GM23248 (cell line): ENCODE measurements around the gene CDK13. TPM values are rescaled to one million over a fixed set of nuclear protein-coding genes. Genes with fewer than 3 reads are reported as not detected.
"Not testable (repeated sequence)": the region's sequence is repeated elsewhere in the genome, so short reads cannot be mapped to it uniquely, and the experiment has no call there.

Experiments used
- DNase-seq: peaks from one replicate; pipeline ENCODE4 v3.0.0-alpha.2; 2015
- H2AFZ ChIP-seq: fragments of 200-600 bp; sonication (generic); 2 replicates; pipeline ENCODE4 v1.6.1; 2016; ENCODE audit warnings: antibody characterized with exemption
- H3F3A ChIP-seq: fragments of 200-600 bp; sonication (generic); 2 replicates; pipeline ENCODE4 v1.6.1; 2016; ENCODE audit warnings: mild to moderate bottlenecking, antibody characterized with exemption, mixed run types; ENCODE audit not compliant: insufficient read depth
- H3K27ac ChIP-seq: fragments of 200-600 bp; sonication (generic); 2 replicates; pipeline ENCODE4 v1.5.1; 2016; ENCODE audit warnings: mild to moderate bottlenecking
- H3K27me3 ChIP-seq: fragments of 200-600 bp; sonication (generic); replicated peaks from 2 replicates; pipeline ENCODE4 v1.6.1; 2016; ENCODE audit warnings: mild to moderate bottlenecking; ENCODE audit not compliant: insufficient read depth
- H3K36me3 ChIP-seq: fragments of 200-600 bp; sonication (generic); 2 replicates; pipeline ENCODE4 v1.6.1; 2016; ENCODE audit warnings: low read depth, mild to moderate bottlenecking
- H3K4me1 ChIP-seq: fragments of 200-600 bp; sonication (generic); 2 replicates; pipeline ENCODE4 v1.6.1; 2016; ENCODE audit warnings: mild to moderate bottlenecking; ENCODE audit not compliant: insufficient read depth
- H3K4me2 ChIP-seq: fragments of 200-600 bp; sonication (generic); one replicate; pipeline ENCODE4 v1.6.1; 2016; ENCODE audit warnings: mild to moderate bottlenecking; ENCODE audit not compliant: unreplicated experiment
- H3K4me3 ChIP-seq: fragments of 200-600 bp; sonication (generic); 2 replicates; pipeline ENCODE4 v1.5.1; 2016; ENCODE audit warnings: mild to moderate bottlenecking
- H3K79me2 ChIP-seq: fragments of 200-600 bp; sonication (generic); 2 replicates; pipeline ENCODE4 v1.6.1; 2016; ENCODE audit warnings: mild to moderate bottlenecking; ENCODE audit not compliant: insufficient read depth
- H3K9ac ChIP-seq: fragments of 200-600 bp; sonication (generic); 2 replicates; pipeline ENCODE4 v1.6.1; 2016; ENCODE audit warnings: mild to moderate bottlenecking
- H3K9me2 ChIP-seq: fragments of 200-600 bp; sonication (generic); 2 replicates; pipeline ENCODE4 v1.6.1; 2016; ENCODE audit warnings: mixed run types, mild to moderate bottlenecking, moderate library complexity; ENCODE audit not compliant: insufficient read depth
- H3K9me3 ChIP-seq: fragments of 200-600 bp; sonication (generic); one replicate; pipeline ENCODE4 v1.6.1; 2017; ENCODE audit warnings: low read depth
- H4K20me1 ChIP-seq: fragments of 200-600 bp; sonication (generic); 2 replicates; pipeline ENCODE4 v1.6.0; 2016; ENCODE audit not compliant: insufficient read depth
- EZH2 ChIP-seq: fragments of 200-600 bp; sonication (generic); IDR thresholded peaks from 2 replicates; pipeline ENCODE4 v1.6.1; 2018; ENCODE audit warnings: antibody characterized with exemption, mild to moderate bottlenecking; ENCODE audit not compliant: insufficient read depth, poor library complexity, severe bottlenecking
- EZH2phosphoT487 ChIP-seq: fragments of 200-600 bp; sonication (generic); IDR thresholded peaks from 2 replicates; pipeline ENCODE4 v1.6.1; 2018; ENCODE audit warnings: antibody characterized with exemption, moderate library complexity, mild to moderate bottlenecking, low read depth; ENCODE audit not compliant: insufficient read depth
- WGBS, 2 experiments: methylation state at CpG; one replicate each; pipeline ENCODE4 v1.1.6; 2015 to 2017; ENCODE audit warnings: low lambda C conversion rate in 2 of 2, low coverage in 1 of 2; ENCODE audit errors: missing lambda C conversion rate in 2 of 2; 5-methylcytosine and 5-hydroxymethylcytosine counted together
- in situ Hi-C: fragments of 300-500 bp; cut with MboI; formaldehyde crosslinking; loops from 2 replicates; pipeline ENCODE4 v1.15.0; 2020
- polyA plus RNA-seq: library from polyadenylated mRNA; unstranded; fragments of >200 nt; fragmentation: Nextera tagmentation; extraction: Ambion mirVana; gene quantifications from 2 replicates; pipeline ENCODE4 v1.2.1, GENCODE V29; 2016
- total RNA-seq: library from RNA; depleted of rRNA; stranded (reverse); fragments of >200 nt; shearing (Covaris generic); gene quantifications from 2 replicates; pipeline ENCODE4 v1.2.3, GENCODE V29; 2014

The CDK13 gene
- total and polyA plus RNA-seq, 2 experiments from 2014 or later: 13.3 to 41.4 TPM

DNA sequence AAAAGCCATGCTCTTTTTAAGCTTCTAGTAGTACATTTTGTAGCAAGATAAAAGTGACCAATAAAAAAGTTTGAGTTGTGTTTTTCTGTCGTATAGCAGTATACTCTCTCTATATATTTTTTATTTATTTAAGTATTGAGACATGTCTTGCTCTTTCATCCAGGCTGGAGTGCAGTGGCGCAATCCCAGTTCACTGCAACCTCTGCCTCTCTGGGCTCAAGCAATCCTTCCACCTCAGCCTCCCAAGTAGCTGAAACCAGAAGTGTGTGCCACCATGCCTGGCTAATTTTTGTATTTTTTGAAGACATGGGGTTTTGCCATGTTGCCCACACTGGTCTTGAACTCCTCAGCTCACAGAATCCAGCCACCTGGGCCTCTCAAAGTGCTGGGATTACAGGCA, 187.5 kb downstream of the CDK13 start:
- WGBS, 2 experiments: 96 to 100% methylated on average over 2 of the region's 2 CpGs
- TF ChIP-seq EZH2: no peak
- no peak for TF ChIP-seq EZH2phosphoT487
- H3K4me1 ChIP-seq: peaks cover 9% of the 10 kb centered on the region

GRCh38 chr7:40138973-40139372, 188.9 kb downstream of the CDK13 start:
- Histone ChIP-seq H3K9me2 (no peaks in the 10 kb centered on the region), H3K4me1 (no peaks in the 10 kb centered on the region), H3F3A (no peaks in the 10 kb centered on the region), H3K9me3 (no peaks in the 10 kb centered on the region), H4K20me1 (no peaks in the 10 kb centered on the region), H3K9ac (no peak overlapping the region), H3K79me2 (peaks cover 3% of the 10 kb centered on the region), H3K36me3 (no peaks in the 10 kb centered on the region), H3K4me2 (no peak overlapping the region), H3K27me3 (no peaks in the 10 kb centered on the region), H2AFZ (no peak overlapping the region), H3K27ac (no peak overlapping the region), H3K4me3 (no peak overlapping the region)
- TF ChIP-seq EZH2: no peak
- no peak for TF ChIP-seq EZH2phosphoT487
- no peak for DNase-seq
- 87 to 89% methylated on average over 5 of the region's 5 CpGs for WGBS, 2 experiments
- in situ Hi-C loops: no loop called here

More for the DNA sequence above, 187.5 kb downstream of the CDK13 start:
- Histone ChIP-seq H4K20me1 (no peaks in the 10 kb centered on the region), H3K4me3 (no peak overlapping the region), H3K36me3 (no peaks in the 10 kb centered on the region), H3K9me2 (no peaks in the 10 kb centered on the region), H3K9ac (no peak overlapping the region), H3F3A (no peaks in the 10 kb centered on the region), H3K4me2 (no peak overlapping the region), H3K79me2 (peaks cover 17% of the 10 kb centered on the region), H3K9me3 (no peaks in the 10 kb centered on the region), H3K27ac (no peak overlapping the region), H3K27me3 (no peaks in the 10 kb centered on the region), H2AFZ (no peak overlapping the region)
- no peak for DNase-seq
- in situ Hi-C loops: no loop called here

DNA sequence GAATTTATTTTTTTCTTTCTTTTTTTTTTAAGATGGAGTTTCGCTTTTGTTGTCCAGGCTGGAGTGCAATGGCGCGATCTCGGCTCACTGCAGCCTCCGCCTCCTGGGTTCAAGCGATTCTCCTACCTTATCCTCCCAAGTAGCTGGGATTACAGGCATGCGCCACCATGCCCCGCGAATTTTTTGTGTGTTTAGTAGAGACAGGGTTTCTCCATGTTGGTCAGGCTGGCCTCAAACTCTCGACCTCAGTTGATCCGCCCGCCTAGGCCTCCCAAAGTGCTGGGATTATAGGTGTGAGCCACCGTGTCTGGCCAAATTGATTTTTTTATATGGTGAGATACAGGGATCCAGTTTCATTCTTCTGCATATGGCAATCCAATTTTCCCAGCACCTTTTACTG, 189.8 kb downstream of the CDK13 start:
- H3K27ac ChIP-seq, H3K27me3 ChIP-seq, in situ Hi-C loops, H3K9me3 ChIP-seq, H3K9me2 ChIP-seq, H3K4me2 ChIP-seq, DNase-seq, H4K20me1 ChIP-seq, H3K9ac ChIP-seq, H3F3A ChIP-seq, H2AFZ ChIP-seq, H3K4me3 ChIP-seq, H3K4me1 ChIP-seq, H3K79me2 ChIP-seq, H3K36me3 ChIP-seq: not testable (repeated sequence)
- whole genome bisulfite sequencing, 2 experiments: 94 to 95% methylated on average over 13 of the region's 13 CpGs

DNA sequence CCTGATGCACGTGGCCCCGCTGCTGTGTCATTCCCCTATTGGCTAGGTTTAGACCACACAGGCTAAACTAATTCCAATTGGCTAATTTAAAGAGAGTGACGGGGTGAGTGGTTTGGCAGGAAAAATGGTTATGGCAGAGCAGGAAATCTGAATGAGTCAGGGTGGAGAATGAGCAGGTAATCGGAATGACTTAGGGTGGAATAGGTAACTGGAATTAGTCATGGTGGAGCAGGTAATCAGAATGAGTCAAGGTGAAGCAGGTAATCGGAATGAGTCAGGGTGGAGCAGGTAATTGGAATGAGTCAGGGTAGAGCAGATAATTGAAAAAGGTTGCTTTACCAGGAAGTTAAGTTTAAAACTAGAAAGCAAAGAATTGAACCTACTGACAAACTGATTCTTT, 191.9 kb downstream of the CDK13 start:
- H3K9me2 ChIP-seq: not testable (repeated sequence)

GRCh38 chr7:40145596-40146130, 195.6 kb downstream of the CDK13 start:
- H3K9me3 ChIP-seq, H4K20me1 ChIP-seq, in situ Hi-C loops, H3K4me1 ChIP-seq, H3K9ac ChIP-seq, H3F3A ChIP-seq, H3K9me2 ChIP-seq, H2AFZ ChIP-seq, H3K4me3 ChIP-seq, DNase-seq, H3K27me3 ChIP-seq, H3K4me2 ChIP-seq, H3K79me2 ChIP-seq, H3K36me3 ChIP-seq, H3K27ac ChIP-seq: not testable (repeated sequence)
- 52 to 60% methylated on average over 3 of the region's 3 CpGs for WGBS, 2 experiments

More for the DNA sequence above, 191.9 kb downstream of the CDK13 start:
- H3K9ac ChIP-seq, H4K20me1 ChIP-seq, H3K4me1 ChIP-seq, H3K27ac ChIP-seq, H3F3A ChIP-seq, H3K9me3 ChIP-seq, in situ Hi-C loops, H3K27me3 ChIP-seq, DNase-seq, H2AFZ ChIP-seq, H3K4me2 ChIP-seq, H3K79me2 ChIP-seq, H3K4me3 ChIP-seq, H3K36me3 ChIP-seq: not testable (repeated sequence)
- WGBS, 2 experiments: 89 to 93% methylated on average over 5 of the region's 5 CpGs
